GM12878 (cell line): ENCODE data around the gene SIK3. TPM values are rescaled to one million over a fixed set of nuclear protein-coding genes. Genes with fewer than 3 reads are reported as not detected.
"Not testable (repeated sequence)": the region's sequence is repeated elsewhere in the genome, so short reads cannot be mapped to it uniquely, and the experiment has no call there.

ENCODE experiments used
- ATAC-seq: fragments of 200-7000 bp; cut with Tn5 transposase; 3 replicates; pipeline ENCODE4 v1.9.1; 2020; ENCODE audit warnings: mild to moderate bottlenecking, moderate library complexity
- BruUV-seq: library from RNA; stranded (reverse); fragments of 400-500 nt; replicated peaks from 2 replicates; lab custom pipeline; 2021; lab: Mats Ljungman, UMichigan
- CTCF ChIA-PET: fragments of 300-600 bp; sonication (Branson Sonifier 250); formaldehyde crosslinking; extraction: SDS; loops from one replicate; lab custom pipeline; 2021; ENCODE audit warnings: inconsistent platforms; lab: Yijun Ruan, JAX
- POLR2A ChIA-PET: fragments of 350-600 bp; formaldehyde crosslinking; extraction: SDS; loops from one replicate; lab custom pipeline; 2021; ENCODE audit warnings: inconsistent platforms; lab: Charles Lee
- RAD21 ChIA-PET: fragments of 300-600 bp; sonication (Branson Sonifier 250); formaldehyde crosslinking; loops from one replicate; lab custom pipeline; 2023; ENCODE audit warnings: antibody characterized with exemption; ENCODE audit not compliant: unreplicated experiment; lab: Charles Lee
- SMC1A ChIA-PET: fragments of 300-600 bp; sonication (Branson Sonifier 250); formaldehyde crosslinking; loops from one replicate; lab custom pipeline; 2023; ENCODE audit not compliant: unreplicated experiment, uncharacterized antibody; lab: Charles Lee
- DNase-seq: peaks from one replicate; pipeline ENCODE4 v3.0.0-alpha.2; 2011; ENCODE audit warnings: low read depth, low spot score
- FAIRE-seq: peaks from 3 replicates; lab custom pipeline; 2011; peaks lifted over from hg19 to GRCh38; lab: Jason Lieb, UNC
- H2AFZ ChIP-seq: 2 replicates; pipeline ENCODE4 v1.6.0; 2011; ENCODE audit warnings: low read depth, low read length, control low read depth; ENCODE audit not compliant: control insufficient read depth
- H3K27ac ChIP-seq: 2 replicates; pipeline ENCODE4 v1.5.1; 2011; ENCODE audit warnings: control low read depth; ENCODE audit not compliant: control insufficient read depth, insufficient read depth
- H3K27me3 ChIP-seq, 2 experiments: replicated peaks in 1 of 2; 2 replicates each; pipeline versions ENCODE4 v1.6.0 to v1.6.1; 2011; ENCODE audit warnings: low read length in 1 of 2; ENCODE audit not compliant: control insufficient read depth in 2 of 2, insufficient read depth in 2 of 2
- H3K36me3 ChIP-seq, 2 experiments: 2 replicates each; pipeline ENCODE4 v1.5.1; 2011; ENCODE audit warnings: low read length in 1 of 2; ENCODE audit not compliant: control insufficient read depth in 2 of 2, insufficient read depth in 2 of 2
- H3K4me1 ChIP-seq: 2 replicates; pipeline ENCODE4 v1.6.1; 2011; ENCODE audit warnings: mild to moderate bottlenecking, low read length, moderate library complexity, mixed read lengths; ENCODE audit not compliant: control insufficient read depth, insufficient read depth
- H3K4me2 ChIP-seq: 2 replicates; pipeline ENCODE4 v1.6.0; 2011; ENCODE audit warnings: control low read depth; ENCODE audit not compliant: control insufficient read depth, insufficient read depth
- H3K4me3 ChIP-seq: fragments of 200-600 bp; sonication (generic); 2 replicates; pipeline ENCODE4 v1.5.1; 2016
- H3K79me2 ChIP-seq: 2 replicates; pipeline ENCODE4 v1.6.0; 2011; ENCODE audit warnings: low read length; ENCODE audit not compliant: control insufficient read depth, insufficient read depth
- H3K9ac ChIP-seq: 2 replicates; pipeline ENCODE4 v1.8.0; 2011; ENCODE audit warnings: low read length, control low read depth, mixed read lengths; ENCODE audit not compliant: control insufficient read depth, insufficient read depth
- H3K9me3 ChIP-seq: replicated peaks from 3 replicates; pipeline ENCODE4 v1.5.1; 2011; ENCODE audit warnings: mild to moderate bottlenecking, low read length; ENCODE audit not compliant: control insufficient read depth, insufficient read depth
- H4K20me1 ChIP-seq: 2 replicates; pipeline ENCODE4 v1.6.0; 2011; ENCODE audit not compliant: control insufficient read depth, insufficient read depth
- ZBTB11 ChIP-seq: fragments of 450-650 bp; formaldehyde crosslinking; IDR thresholded peaks from 2 replicates; pipeline ENCODE4 v1.5.0; 2022; ENCODE audit warnings: mild to moderate bottlenecking, missing genetic modification characterization
- WGBS: methylation state at CpG from one replicate; pipeline ENCODE4 v1.1.6; 2016; ENCODE audit warnings: low lambda C conversion rate; ENCODE audit not compliant: insufficient replicate concordance, insufficient coverage; ENCODE audit errors: missing lambda C conversion rate; 5-methylcytosine and 5-hydroxymethylcytosine counted together
- in situ Hi-C: fragments of 300-500 bp; cut with MboI; formaldehyde crosslinking; loops from 9 replicates; pipeline ENCODE4 v1.14.3; 2018; ENCODE audit warnings: mixed read lengths
- intact Hi-C: fragments of 100-400 bp; cut with micrococcal nuclease; formaldehyde crosslinking; loops from one replicate; pipeline ENCODE4 v1.14.2; 2022; ENCODE audit not compliant: unreplicated experiment
- polyA plus RNA-seq, 11 experiments: library from polyadenylated mRNA; depleted of rRNA in 4 of 11; unstranded in 6 of 11; stranded (reverse) in 5 of 11; fragments of >200 nt; fragmentation: Nextera tagmentation in 4 of 11; fragmentation: Illumina TruSeq in 1 of 11; extraction: Ambion mirVana in 4 of 11; extraction: Trizol in 1 of 11; gene quantifications; 1 replicate in 1 of 11; 2 replicates in 10 of 11; pipeline versions ENCODE4 v1.2.1 to v1.2.3, GENCODE V29; 2011 to 2016; ENCODE audit warnings: inconsistent platforms in 2 of 11, missing spikeins in 2 of 11, low read depth in 1 of 11
- total RNA-seq, 4 experiments: library from RNA; depleted of rRNA in 3 of 4; stranded (reverse); fragments of >200 nt in 3 of 4; fragmentation: Illumina TruSeq in 1 of 4; extraction: Trizol in 1 of 4; gene quantifications; 2 replicates each; pipeline versions ENCODE4 v1.2.1 to v1.2.3, GENCODE V29; 2013 to 2021

SIK3 gene
- total and polyA plus RNA-seq, 10 of the 15 experiments (the other 5 are each of a cell fraction or from before 2014, with no cell fraction given), result 2.5 to 31.9 (median 11.1) TPM

- no peak for TF ChIP-seq ZBTB11
Measured at GRCh38 chr11:117143390-117143789, 45.2 kb upstream of the SIK3 start (continued).

GRCh38 chr11:117137223-117138086 is 39.2 kb upstream of the SIK3 start:
- FAIRE-seq, H3K4me1 ChIP-seq, H3K4me2 ChIP-seq, H3K36me3 ChIP-seq, H3K27ac ChIP-seq, in situ Hi-C loops, H3K4me3 ChIP-seq, H3K79me2 ChIP-seq, POLR2A ChIA-PET, H3K9me3 ChIP-seq, CTCF ChIA-PET, H3K27me3 ChIP-seq, intact Hi-C loops, RAD21 ChIA-PET, SMC1A ChIA-PET, BruUV-seq, DNase-seq, H2AFZ ChIP-seq, H3K9ac ChIP-seq, ATAC-seq, H4K20me1 ChIP-seq: not testable (repeated sequence)
- WGBS, result no CpG with 5 or more reads among the region's 15 CpGs

- H4K20me1 ChIP-seq, CTCF ChIA-PET, DNase-seq, H3K4me3 ChIP-seq, H3K4me2 ChIP-seq, H3K79me2 ChIP-seq, RAD21 ChIA-PET, H3K36me3 ChIP-seq, H3K27ac ChIP-seq, H3K4me1 ChIP-seq, BruUV-seq, H3K9me3 ChIP-seq, FAIRE-seq, ATAC-seq, H3K9ac ChIP-seq, POLR2A ChIA-PET, H2AFZ ChIP-seq, SMC1A ChIA-PET, H3K27me3 ChIP-seq: not testable (repeated sequence)
- intact Hi-C loops (loop anchor here (5.0 kb wide), 1 partner anchor 72 kb away; no protein-coding TSS in a partner anchor), in situ Hi-C loops (loop anchor here (5.0 kb wide), 1 partner anchor 72 kb away; no protein-coding TSS in a partner anchor)
- WGBS, result 0% methylated on average over 1 of the region's 4 CpGs
Measured at GRCh38 chr11:117134979-117135378, 36.8 kb upstream of the SIK3 start.
